Stimulated activated naive B cell treated with anti-CD40 and anti-IgM and Interleukin-4, amounts not matched to agents 10 μg/mL and 1 μg/mL and 100 μg/mL, for 72 hours (primary cell): ENCODE results near the gene PIGU.
A peak's percentile ranks its signal among the peaks of the same experiment; 100 is the strongest.

ENCODE experiments used
- ATAC-seq, 2 donors: fragments of 150-1000 bp; cut with Tn5 transposase; replicated peaks; 2 replicates each; pipeline ENCODE4 v1.10.0; 2021; ENCODE audit warnings: moderate library complexity in 1 of 2
- DNase-seq: peaks from one replicate; pipeline ENCODE4 v3.0.0; 2021
- H3K27ac Mint-ChIP-seq: one replicate; pipeline ENCODE4 v1.8.0; 2022; ENCODE audit warnings: mild to moderate bottlenecking, mixed read lengths
- H3K27me3 Mint-ChIP-seq, 2 donors: one replicate each; pipeline ENCODE4 v1.8.0; 2022; ENCODE audit warnings: mixed read lengths in 2 of 2
- H3K36me3 Mint-ChIP-seq, 2 donors: one replicate each; pipeline ENCODE4 v1.8.0; 2022; ENCODE audit warnings: mixed read lengths in 2 of 2, mild to moderate bottlenecking in 1 of 2
- H3K4me1 Mint-ChIP-seq, 2 donors: one replicate each; pipeline ENCODE4 v1.8.0; 2022; ENCODE audit warnings: mixed read lengths in 2 of 2, mild to moderate bottlenecking in 1 of 2
- H3K4me3 Mint-ChIP-seq, 2 donors: one replicate each; pipeline ENCODE4 v1.8.0; 2022; ENCODE audit warnings: mild to moderate bottlenecking in 2 of 2, mixed read lengths in 2 of 2, moderate library complexity in 1 of 2
- H3K9me3 Mint-ChIP-seq, 2 donors: one replicate each; pipeline ENCODE4 v1.8.0; 2022; ENCODE audit warnings: mixed read lengths in 2 of 2, mild to moderate bottlenecking in 1 of 2

PIGU gene

GRCh38 chr20:34546751-34547181 lies 130.1 kb downstream of the PIGU start:
- peaks cover 19% of the 10 kb centered on the region in 2 donors for H3K36me3 Mint-ChIP-seq

GRCh38 chr20:34544109-34544796 lies 132.6 kb downstream of the PIGU start:
- peaks cover 16 to 19% of the 10 kb centered on the region in 2 donors for H3K27me3 Mint-ChIP-seq
- peak overlapping the region; percentile 27 for H3K27ac Mint-ChIP-seq
- ATAC-seq (peak; percentile 60 to 67), DNase-seq (no peak)
- H3K9me3 Mint-ChIP-seq: peaks cover 0 to 1% of the 10 kb centered on the region in 2 donors
- H3K4me3 Mint-ChIP-seq: peak overlapping the region in 1 of 2 donors; percentile 10
- H3K4me1 Mint-ChIP-seq: peaks cover 2 to 7% of the 10 kb centered on the region in 2 donors
- peaks cover 31 to 37% of the 10 kb centered on the region in 2 donors for H3K36me3 Mint-ChIP-seq

More at GRCh38 chr20:34546751-34547181, 130.1 kb downstream of the PIGU start:
- no peak overlapping the region for H3K27ac Mint-ChIP-seq
- no peak for DNase-seq
- no peak overlapping the region for H3K4me3 Mint-ChIP-seq
- no peak for ATAC-seq
- H3K9me3 Mint-ChIP-seq: peaks cover 0 to 1% of the 10 kb centered on the region in 2 donors
- peaks cover 19 to 21% of the 10 kb centered on the region in 2 donors for H3K27me3 Mint-ChIP-seq
- peaks cover 2 to 13% of the 10 kb centered on the region in 2 donors for H3K4me1 Mint-ChIP-seq

- DNase-seq: no peak
- Mint-ChIP-seq H3K4me3 (no peak overlapping the region), H3K27ac (no peak overlapping the region), H3K27me3 (peaks cover 14 to 19% of the 10 kb centered on the region in 2 donors), H3K9me3 (peaks cover 0 to 1% of the 10 kb centered on the region in 2 donors), H3K36me3 (peaks cover 36 to 40% of the 10 kb centered on the region in 2 donors), H3K4me1 (peaks cover 2 to 5% of the 10 kb centered on the region in 2 donors)
- ATAC-seq: no peak
Measured at GRCh38 chr20:34543463-34544056, 133.3 kb downstream of the PIGU start.

- H3K9me3 Mint-ChIP-seq: peaks cover 0 to 1% of the 10 kb centered on the region in 2 donors
- ATAC-seq (no peak), DNase-seq (no peak)
- peaks cover 36 to 42% of the 10 kb centered on the region in 2 donors for H3K36me3 Mint-ChIP-seq
- H3K27me3 Mint-ChIP-seq: peaks cover 10 to 14% of the 10 kb centered on the region in 2 donors
- H3K27ac Mint-ChIP-seq: no peak overlapping the region
- H3K4me3 Mint-ChIP-seq: no peak overlapping the region
- peaks cover 2 to 5% of the 10 kb centered on the region in 2 donors for H3K4me1 Mint-ChIP-seq
Measured at GRCh38 chr20:34542439-34542838, 134.5 kb downstream of the PIGU start.

- peaks cover 2 to 5% of the 10 kb centered on the region in 2 donors for H3K4me1 Mint-ChIP-seq
Measured at GRCh38 chr20:34541917-34542316, 135.0 kb downstream of the PIGU start.

GRCh38 chr20:34541264-34541901 lies 135.5 kb downstream of the PIGU start:
- H3K27me3 Mint-ChIP-seq: peaks cover 5 to 8% of the 10 kb centered on the region in 2 donors
- H3K9me3 Mint-ChIP-seq: peaks cover 0 to 1% of the 10 kb centered on the region in 2 donors
- H3K4me3 Mint-ChIP-seq: no peak overlapping the region
- no peak for ATAC-seq
- H3K4me1 Mint-ChIP-seq: peaks cover 2 to 5% of the 10 kb centered on the region in 2 donors
- H3K27ac Mint-ChIP-seq: peak overlapping the region; percentile 37
- peaks cover 34 to 49% of the 10 kb centered on the region in 2 donors for H3K36me3 Mint-ChIP-seq
- no peak for DNase-seq

More at GRCh38 chr20:34541917-34542316, 135.0 kb downstream of the PIGU start:
- H3K4me3 Mint-ChIP-seq: no peak overlapping the region
- DNase-seq (no peak), ATAC-seq (no peak)
- H3K27me3 Mint-ChIP-seq: peaks cover 7 to 11% of the 10 kb centered on the region in 2 donors
- peaks cover 0 to 1% of the 10 kb centered on the region in 2 donors for H3K9me3 Mint-ChIP-seq
- H3K27ac Mint-ChIP-seq: no peak overlapping the region
- H3K36me3 Mint-ChIP-seq: peaks cover 35 to 47% of the 10 kb centered on the region in 2 donors

- H3K36me3 Mint-ChIP-seq: peaks cover 36 to 51% of the 10 kb centered on the region in 2 donors
- ATAC-seq (no peak), DNase-seq (no peak)
- peaks cover 4 to 6% of the 10 kb centered on the region in 2 donors for H3K27me3 Mint-ChIP-seq
- peak overlapping the region; percentile 37 for H3K27ac Mint-ChIP-seq
- peaks cover 2 to 5% of the 10 kb centered on the region in 2 donors for H3K4me1 Mint-ChIP-seq
- peaks cover 0 to 1% of the 10 kb centered on the region in 2 donors for H3K9me3 Mint-ChIP-seq
- no peak overlapping the region for H3K4me3 Mint-ChIP-seq
Measured at GRCh38 chr20:34540596-34541263, 136.2 kb downstream of the PIGU start.

GRCh38 chr20:34539756-34540155 lies 137.1 kb downstream of the PIGU start:
- ATAC-seq: no peak
- peaks cover 0 to 2% of the 10 kb centered on the region in 2 donors for H3K27me3 Mint-ChIP-seq
- peaks cover 40 to 57% of the 10 kb centered on the region in 2 donors for H3K36me3 Mint-ChIP-seq
- peaks cover 2% of the 10 kb centered on the region in 2 donors for H3K4me1 Mint-ChIP-seq
- no peaks in the 10 kb centered on the region for H3K9me3 Mint-ChIP-seq
- no peak overlapping the region for H3K4me3 Mint-ChIP-seq
- no peak overlapping the region for H3K27ac Mint-ChIP-seq
- no peak for DNase-seq

- no peaks in the 10 kb centered on the region for H3K4me1 Mint-ChIP-seq
- ATAC-seq (peak; percentile 64 to 65), DNase-seq (no peak)
- no peaks in the 10 kb centered on the region for H3K27me3 Mint-ChIP-seq
- H3K4me3 Mint-ChIP-seq: no peak overlapping the region
- H3K27ac Mint-ChIP-seq: no peak overlapping the region
- no peaks in the 10 kb centered on the region for H3K9me3 Mint-ChIP-seq
- H3K36me3 Mint-ChIP-seq: peaks cover 44 to 59% of the 10 kb centered on the region in 2 donors
Measured at GRCh38 chr20:34538671-34539123, 138.2 kb downstream of the PIGU start.

GRCh38 chr20:34537651-34538050 lies 139.2 kb downstream of the PIGU start:
- H3K27me3 Mint-ChIP-seq: no peaks in the 10 kb centered on the region
- H3K36me3 Mint-ChIP-seq: peaks cover 42 to 55% of the 10 kb centered on the region in 2 donors
- no peaks in the 10 kb centered on the region for H3K9me3 Mint-ChIP-seq
- no peak overlapping the region for H3K27ac Mint-ChIP-seq
- H3K4me1 Mint-ChIP-seq: no peaks in the 10 kb centered on the region
- no peak overlapping the region for H3K4me3 Mint-ChIP-seq
- DNase-seq: no peak
- ATAC-seq: no peak

GRCh38 chr20:34536798-34537394 lies 140.0 kb downstream of the PIGU start:
- Mint-ChIP-seq H3K4me3 (no peak overlapping the region), H3K27me3 (no peaks in the 10 kb centered on the region), H3K9me3 (no peaks in the 10 kb centered on the region), H3K27ac (no peak overlapping the region), H3K4me1 (no peaks in the 10 kb centered on the region), H3K36me3 (peaks cover 37 to 47% of the 10 kb centered on the region in 2 donors)
- ATAC-seq: peak; percentile 39 to 51
- DNase-seq: no peak

- DNase-seq (no peak), ATAC-seq (no peak)
- Mint-ChIP-seq H3K36me3 (peaks cover 35 to 44% of the 10 kb centered on the region in 2 donors), H3K4me3 (no peak overlapping the region), H3K27ac (no peak overlapping the region), H3K4me1 (peaks cover 1 to 2% of the 10 kb centered on the region in 2 donors), H3K9me3 (no peaks in the 10 kb centered on the region), H3K27me3 (no peaks in the 10 kb centered on the region)
Measured at GRCh38 chr20:34535857-34536256, 141.0 kb downstream of the PIGU start.

- ATAC-seq: no peak
- no peak for DNase-seq
- Mint-ChIP-seq H3K27me3 (no peaks in the 10 kb centered on the region), H3K27ac (no peak overlapping the region), H3K36me3 (peaks cover 30 to 43% of the 10 kb centered on the region in 2 donors), H3K4me3 (no peak overlapping the region), H3K4me1 (peaks cover 4 to 6% of the 10 kb centered on the region in 2 donors), H3K9me3 (no peaks in the 10 kb centered on the region)
Measured at GRCh38 chr20:34535301-34535840, 141.5 kb downstream of the PIGU start.
